HG03469 (cell line): Measurements from ENCODE around the gene VTN.

ENCODE experiments used
- ATAC-seq: cut with Tn5 transposase; IDR thresholded peaks from one replicate; pipeline ENCODE4 v1.9.1; 2021; ENCODE audit warnings: mild to moderate bottlenecking, moderate library complexity, moderate number of reproducible peaks; ENCODE audit not compliant: unreplicated experiment

The VTN gene

GRCh38 chr17:28396635-28397239 is 26.6 kb upstream of the VTN start:
- ATAC-seq = no peak

GRCh38 chr17:28395968-28396367 is 25.9 kb upstream of the VTN start:
- ATAC-seq = no peak

GRCh38 chr17:28395426-28395825 is 25.3 kb upstream of the VTN start:
- ATAC-seq = no peak

- ATAC-seq = no peak
These were observed 24.4 kb upstream of the VTN start for GRCh38 chr17:28394337-28395116.

- ATAC-seq = no peak
These were observed 22.4 kb upstream of the VTN start for GRCh38 chr17:28392491-28392890.

- ATAC-seq = no peak
These were observed 21.3 kb upstream of the VTN start for GRCh38 chr17:28391401-28391800.

- no peak for ATAC-seq
These were observed 20.9 kb upstream of the VTN start for GRCh38 chr17:28390984-28391383.

GRCh38 chr17:28390563-28390962 is 20.5 kb upstream of the VTN start:
- no peak for ATAC-seq

GRCh38 chr17:28390141-28390540 is 20.0 kb upstream of the VTN start:
- ATAC-seq = no peak

GRCh38 chr17:28388106-28388505 is 18.0 kb upstream of the VTN start:
- ATAC-seq = no peak

GRCh38 chr17:28386391-28386790 is 16.3 kb upstream of the VTN start:
- ATAC-seq = no peak

- no peak for ATAC-seq
These were observed 15.3 kb upstream of the VTN start for GRCh38 chr17:28385406-28385805.

GRCh38 chr17:28385037-28385400 is 14.9 kb upstream of the VTN start:
- ATAC-seq = no peak

GRCh38 chr17:28384281-28385036 is 14.4 kb upstream of the VTN start:
- no peak for ATAC-seq

- ATAC-seq = no peak
These were observed 11.2 kb upstream of the VTN start for GRCh38 chr17:28381141-28381825.

GRCh38 chr17:28379814-28380801 is 10.0 kb upstream of the VTN start:
- no peak for ATAC-seq

- ATAC-seq = no peak
These were observed 2.8 kb upstream of the VTN start for GRCh38 chr17:28372945-28373274.

- ATAC-seq = no peak
These were observed 2.3 kb upstream of the VTN start for GRCh38 chr17:28372203-28372944.
